ENCODE results near the gene TSPY3. TPM values are rescaled to one million over a fixed set of nuclear protein-coding genes. Genes with fewer than 3 reads are reported as not detected.
"Not testable (repeated sequence)": the region's sequence is repeated elsewhere in the genome, so short reads cannot be mapped to it uniquely, and the experiment has no call there.

Gene TSPY3, protein sequence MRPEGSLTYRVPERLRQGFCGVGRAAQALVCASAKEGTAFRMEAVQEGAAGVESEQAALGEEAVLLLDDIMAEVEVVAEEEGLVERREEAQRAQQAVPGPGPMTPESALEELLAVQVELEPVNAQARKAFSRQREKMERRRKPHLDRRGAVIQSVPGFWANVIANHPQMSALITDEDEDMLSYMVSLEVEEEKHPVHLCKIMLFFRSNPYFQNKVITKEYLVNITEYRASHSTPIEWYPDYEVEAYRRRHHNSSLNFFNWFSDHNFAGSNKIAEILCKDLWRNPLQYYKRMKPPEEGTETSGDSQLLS
- total RNA-seq, result not detected
- polyA plus RNA-seq, result not detected
- total RNA-seq, result not detected

DNA sequence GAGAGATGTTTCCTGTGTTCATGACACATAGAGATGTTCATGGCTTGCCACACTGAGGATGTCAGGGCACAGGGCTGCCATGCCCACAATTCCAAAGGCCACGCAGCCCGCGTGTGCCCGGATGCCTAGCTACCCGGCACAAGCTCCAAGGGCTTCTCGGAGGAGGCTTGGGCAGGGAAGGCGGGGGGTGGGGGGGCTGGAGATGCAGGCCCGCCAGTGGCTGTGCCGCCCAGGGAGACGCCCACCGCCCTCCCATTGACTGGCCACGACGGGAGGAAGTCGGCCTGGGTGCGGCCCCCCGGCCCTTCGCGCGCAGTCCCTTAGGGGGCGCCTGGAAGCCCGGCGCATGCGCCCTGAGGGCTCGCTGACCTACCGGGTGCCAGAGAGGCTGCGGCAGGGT is at the start of gene TSPY3:
Gene TSPY3 (plus strand): TSS at position 301 of the 400 bp plus-strand sequence. CDS start 46 bp downstream, at position 347.
- H3K4me3 Mint-ChIP-seq; H3K4me1 ChIP-seq (ENCODE audit: control insufficient read depth in 2 of 2, insufficient read depth in 2 of 2, low read length in 2 of 2); intact Hi-C loops (cut with micrococcal nuclease); H3K27me3 ChIP-seq (ENCODE audit: control insufficient read depth in 2 of 2, insufficient read depth in 2 of 2, low read length in 2 of 2); H3K36me3 ChIP-seq (ENCODE audit: control insufficient read depth in 2 of 3, insufficient read depth in 3 of 3, low read length in 3 of 3); H3K27me3 Mint-ChIP-seq; DNase-seq; H3K4me3 ChIP-seq (ENCODE audit: low read length); H3K36me3 Mint-ChIP-seq; H3K27ac ChIP-seq (ENCODE audit: low read depth, low read length); H3K27ac Mint-ChIP-seq; H3K4me1 Mint-ChIP-seq; CTCF ChIA-PET; H3K9me3 Mint-ChIP-seq; POLR2A ChIA-PET; H3K9me3 ChIP-seq (ENCODE audit: control insufficient read depth in 2 of 3, low read length in 3 of 3); ATAC-seq: not testable (repeated sequence)

DNA sequence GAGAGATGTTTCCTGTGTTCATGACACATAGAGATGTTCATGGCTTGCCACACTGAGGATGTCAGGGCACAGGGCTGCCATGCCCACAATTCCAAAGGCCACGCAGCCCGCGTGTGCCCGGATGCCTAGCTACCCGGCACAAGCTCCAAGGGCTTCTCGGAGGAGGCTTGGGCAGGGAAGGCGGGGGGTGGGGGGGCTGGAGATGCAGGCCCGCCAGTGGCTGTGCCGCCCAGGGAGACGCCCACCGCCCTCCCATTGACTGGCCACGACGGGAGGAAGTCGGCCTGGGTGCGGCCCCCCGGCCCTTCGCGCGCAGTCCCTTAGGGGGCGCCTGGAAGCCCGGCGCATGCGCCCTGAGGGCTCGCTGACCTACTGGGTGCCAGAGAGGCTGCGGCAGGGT is 40.7 kb upstream of the TSPY3 start, which contains the start of gene TSPY8:
Gene TSPY8 (plus strand): TSS at position 301 of the 400 bp plus-strand sequence. CDS start 46 bp downstream, at position 347.
- H3K36me3 Mint-ChIP-seq; POLR2A ChIA-PET; H3K4me3 ChIP-seq (ENCODE audit: low read length); DNase-seq; CTCF ChIA-PET; H3K4me1 ChIP-seq (ENCODE audit: control insufficient read depth in 2 of 2, insufficient read depth in 2 of 2, low read length in 2 of 2); H3K27me3 Mint-ChIP-seq; H3K9me3 Mint-ChIP-seq; H3K4me1 Mint-ChIP-seq; intact Hi-C loops (cut with micrococcal nuclease); H3K27me3 ChIP-seq (ENCODE audit: control insufficient read depth in 2 of 2, insufficient read depth in 2 of 2, low read length in 2 of 2); H3K4me3 Mint-ChIP-seq; H3K27ac ChIP-seq (ENCODE audit: low read depth, low read length); H3K27ac Mint-ChIP-seq; H3K36me3 ChIP-seq (ENCODE audit: control insufficient read depth in 2 of 3, insufficient read depth in 3 of 3, low read length in 3 of 3); H3K9me3 ChIP-seq (ENCODE audit: control insufficient read depth in 2 of 3, low read length in 3 of 3); ATAC-seq: not testable (repeated sequence)

DNA sequence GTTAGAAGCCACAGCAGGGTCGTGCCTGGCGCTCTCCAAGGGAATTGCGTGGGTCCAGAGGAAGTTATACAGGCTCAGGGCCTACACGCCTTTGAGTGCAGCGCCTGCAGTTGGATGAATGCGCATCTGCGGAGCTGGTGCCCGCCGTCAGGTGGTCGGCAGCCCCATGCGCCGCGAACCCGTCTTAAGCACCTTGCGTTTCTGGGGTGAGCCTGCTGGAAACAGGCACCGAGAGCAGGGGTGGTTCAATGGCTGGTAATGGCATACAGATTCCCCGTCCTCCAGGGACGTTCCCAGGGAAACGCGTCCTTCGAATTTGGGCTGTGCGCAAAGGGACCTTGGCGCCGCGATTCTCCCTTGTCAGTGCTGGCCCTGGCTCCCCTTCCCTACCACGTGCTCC is 1.7 kb upstream of the TSPY3 start:
- peak in 1 of 9 donors; percentile 11 for DNase-seq
- CTCF ChIA-PET; H3K4me3 ChIP-seq (ENCODE audit: low read length); H3K4me1 Mint-ChIP-seq; H3K4me1 ChIP-seq (ENCODE audit: control insufficient read depth in 2 of 2, insufficient read depth in 2 of 2, low read length in 2 of 2); H3K36me3 Mint-ChIP-seq; H3K9me3 ChIP-seq (ENCODE audit: control insufficient read depth in 2 of 3, low read length in 3 of 3); H3K36me3 ChIP-seq (ENCODE audit: control insufficient read depth in 2 of 3, insufficient read depth in 3 of 3, low read length in 3 of 3); H3K27ac Mint-ChIP-seq; intact Hi-C loops (cut with micrococcal nuclease); H3K27me3 ChIP-seq (ENCODE audit: control insufficient read depth in 2 of 2, insufficient read depth in 2 of 2, low read length in 2 of 2); H3K9me3 Mint-ChIP-seq; H3K4me3 Mint-ChIP-seq; ATAC-seq; H3K27ac ChIP-seq (ENCODE audit: low read depth, low read length); POLR2A ChIA-PET; H3K27me3 Mint-ChIP-seq: not testable (repeated sequence)

Other genes starting within 250 kb of the TSPY3 start
- gene TSPY4, start 61.0 kb upstream of the TSPY3 start, total RNA-seq, result not detected
- not detected for gene TSPY4, start 61.0 kb upstream of the TSPY3 start, polyA plus RNA-seq
- gene TSPY8, start 40.6 kb upstream of the TSPY3 start, total RNA-seq, result not detected
- not detected for gene TSPY8, start 40.6 kb upstream of the TSPY3 start, polyA plus RNA-seq
- gene TSPY1, start 68.5 kb downstream of the TSPY3 start, total RNA-seq, result not detected
- gene TSPY1, start 68.5 kb downstream of the TSPY3 start, polyA plus RNA-seq, result not detected
- gene TSPY9, start 88.8 kb downstream of the TSPY3 start, total RNA-seq, result not detected
- not detected for gene TSPY9, start 88.8 kb downstream of the TSPY3 start, polyA plus RNA-seq
- not detected for gene TSPY10, start 129.5 kb downstream of the TSPY3 start, total RNA-seq
- gene TSPY10, start 129.5 kb downstream of the TSPY3 start, polyA plus RNA-seq, result not detected

Measured in naive thymus-derived CD4-positive, alpha-beta T cell (primary cell).